AG04449 (cell line): ENCODE measurements around the gene PDSS2.
"Not testable (repeated sequence)": the region's sequence is repeated elsewhere in the genome, so short reads cannot be mapped to it uniquely, and the experiment has no call there.

Experiments
- CTCF ChIA-PET: fragments of 350-600 bp; formaldehyde crosslinking; extraction: SDS; loops from one replicate; lab custom pipeline; 2021; ENCODE audit warnings: antibody characterized with exemption; lab: Yijun Ruan, JAX
- POLR2A ChIA-PET: fragments of 400-600, 350-600 bp; formaldehyde crosslinking; extraction: SDS; loops from one replicate; lab custom pipeline; 2020; ENCODE audit warnings: antibody characterized with exemption, inconsistent platforms; lab: Yijun Ruan, JAX
- DNase-seq: peaks from one replicate; pipeline ENCODE4 v3.0.0-alpha.2; 2010; ENCODE audit warnings: low read depth, low spot score
- H3K4me3 ChIP-seq: 2 replicates; pipeline ENCODE4 v1.5.1; 2011; ENCODE audit warnings: low read depth, mild to moderate bottlenecking, control low read depth, low read length
- TF ChIP-seq, protein P1 (sequence below): IDR thresholded peaks from one replicate; pipeline ENCODE4 v1.5.1; 2011; ENCODE audit warnings: mild to moderate bottlenecking, moderate library complexity, low read length, control low read depth, inconsistent platforms; ENCODE audit not compliant: insufficient read depth; ENCODE audit errors: missing control alignments

The PDSS2 gene

DNA sequence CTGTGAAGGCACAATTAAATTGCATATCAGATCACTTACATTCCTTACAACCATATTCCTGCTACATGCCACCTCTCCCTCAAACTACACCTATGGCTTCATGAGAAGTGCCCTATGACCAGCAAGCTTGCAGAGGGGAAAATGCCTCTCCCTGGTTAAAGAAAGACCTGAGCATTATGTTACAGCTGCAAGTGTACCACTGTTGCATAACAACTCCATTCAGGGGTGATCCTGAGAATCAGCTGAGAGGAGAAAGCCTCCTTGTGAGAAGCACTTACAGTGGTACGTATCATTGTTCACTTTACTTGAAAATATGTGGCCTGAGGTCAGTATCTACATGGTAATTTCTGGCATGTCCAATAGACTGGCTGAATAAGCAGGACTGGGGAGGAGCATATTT, 20.0 kb downstream of the PDSS2 start:
- ChIA-PET CTCF (interaction anchor here (0.8 to 1.3 kb wide), 2 partner anchors 14 to 85 kb away, joined by 3 read pairs; no protein-coding TSS in a partner anchor), POLR2A (no interaction called here)
- no peak overlapping the region for H3K4me3 ChIP-seq
- TF ChIP-seq, protein P1, sequence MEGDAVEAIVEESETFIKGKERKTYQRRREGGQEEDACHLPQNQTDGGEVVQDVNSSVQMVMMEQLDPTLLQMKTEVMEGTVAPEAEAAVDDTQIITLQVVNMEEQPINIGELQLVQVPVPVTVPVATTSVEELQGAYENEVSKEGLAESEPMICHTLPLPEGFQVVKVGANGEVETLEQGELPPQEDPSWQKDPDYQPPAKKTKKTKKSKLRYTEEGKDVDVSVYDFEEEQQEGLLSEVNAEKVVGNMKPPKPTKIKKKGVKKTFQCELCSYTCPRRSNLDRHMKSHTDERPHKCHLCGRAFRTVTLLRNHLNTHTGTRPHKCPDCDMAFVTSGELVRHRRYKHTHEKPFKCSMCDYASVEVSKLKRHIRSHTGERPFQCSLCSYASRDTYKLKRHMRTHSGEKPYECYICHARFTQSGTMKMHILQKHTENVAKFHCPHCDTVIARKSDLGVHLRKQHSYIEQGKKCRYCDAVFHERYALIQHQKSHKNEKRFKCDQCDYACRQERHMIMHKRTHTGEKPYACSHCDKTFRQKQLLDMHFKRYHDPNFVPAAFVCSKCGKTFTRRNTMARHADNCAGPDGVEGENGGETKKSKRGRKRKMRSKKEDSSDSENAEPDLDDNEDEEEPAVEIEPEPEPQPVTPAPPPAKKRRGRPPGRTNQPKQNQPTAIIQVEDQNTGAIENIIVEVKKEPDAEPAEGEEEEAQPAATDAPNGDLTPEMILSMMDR = no peak
- DNase-seq = no peak

DNA sequence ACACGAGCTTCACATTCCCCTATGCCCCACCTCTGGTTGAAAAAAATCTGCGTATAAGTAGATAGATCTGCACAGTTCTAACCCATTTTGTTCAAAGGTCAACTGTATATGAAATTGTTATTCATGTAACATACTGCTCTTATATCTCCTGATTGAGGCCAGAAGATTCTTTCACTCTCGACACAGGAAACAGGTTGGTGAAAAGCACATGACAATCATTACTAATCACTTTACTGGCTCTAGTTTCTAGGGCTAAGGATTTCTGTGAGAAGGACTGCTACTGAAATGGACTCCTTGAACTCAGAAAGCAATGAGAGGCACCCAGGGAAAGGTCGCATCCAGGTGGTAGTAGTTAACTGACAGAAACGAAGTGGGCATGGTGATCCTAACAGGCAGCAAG, 21.7 kb downstream of the PDSS2 start:
- TF ChIP-seq, protein P1 = no peak
- ChIA-PET CTCF (no interaction called here), POLR2A (no interaction called here)
- DNase-seq = no peak
- H3K4me3 ChIP-seq = no peak overlapping the region

DNA sequence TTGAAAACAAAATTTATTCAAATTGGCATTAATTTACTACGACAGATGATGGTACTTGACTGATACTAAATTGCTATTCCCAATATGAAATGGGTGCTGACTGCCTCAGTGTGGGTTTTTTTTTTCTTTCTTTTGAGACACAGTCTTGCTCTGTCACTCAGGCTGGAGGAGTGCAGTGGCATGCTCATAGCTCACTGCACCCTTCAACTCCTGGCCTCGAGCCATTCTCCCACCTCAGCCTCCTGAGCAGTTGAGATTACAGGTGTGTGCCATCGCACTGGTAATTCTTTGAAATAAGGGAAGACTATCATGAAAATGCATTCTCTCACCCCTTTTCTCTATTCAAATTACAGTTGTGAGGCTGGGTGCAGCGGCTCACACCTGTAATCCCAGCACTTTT, 22.5 kb downstream of the PDSS2 start:
- CTCF ChIA-PET = no interaction called here
- POLR2A ChIA-PET = no interaction called here
- TF ChIP-seq, protein P1 = no peak
- no peak overlapping the region for H3K4me3 ChIP-seq
- no peak for DNase-seq

DNA sequence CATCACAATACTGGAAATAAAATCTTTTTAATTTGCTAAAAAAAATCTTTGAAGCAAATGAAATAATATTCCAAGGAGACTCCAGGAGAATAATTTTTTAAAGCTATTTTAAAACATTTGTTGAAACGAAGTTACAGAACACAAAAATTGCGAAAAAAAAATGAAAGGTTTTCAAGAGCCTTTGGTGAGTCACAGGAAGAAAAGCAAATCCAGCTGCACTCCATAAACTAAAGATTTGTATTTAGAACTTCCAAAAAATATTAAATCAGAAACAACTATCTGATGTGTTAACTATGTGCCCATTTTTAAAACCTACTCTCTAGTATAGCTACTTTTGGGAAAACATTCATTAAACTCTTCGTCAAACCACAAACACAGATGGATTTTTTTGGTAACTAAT, 23.6 kb downstream of the PDSS2 start:
- ChIA-PET POLR2A (no interaction called here), CTCF (interaction anchor here (1.1 to 1.2 kb wide), 2 partner anchors 23 to 239 kb away, joined by 3 to 4 read pairs; no protein-coding TSS in a partner anchor)
- no peak overlapping the region for H3K4me3 ChIP-seq
- DNase-seq = no peak
- TF ChIP-seq, protein P1 = no peak

DNA sequence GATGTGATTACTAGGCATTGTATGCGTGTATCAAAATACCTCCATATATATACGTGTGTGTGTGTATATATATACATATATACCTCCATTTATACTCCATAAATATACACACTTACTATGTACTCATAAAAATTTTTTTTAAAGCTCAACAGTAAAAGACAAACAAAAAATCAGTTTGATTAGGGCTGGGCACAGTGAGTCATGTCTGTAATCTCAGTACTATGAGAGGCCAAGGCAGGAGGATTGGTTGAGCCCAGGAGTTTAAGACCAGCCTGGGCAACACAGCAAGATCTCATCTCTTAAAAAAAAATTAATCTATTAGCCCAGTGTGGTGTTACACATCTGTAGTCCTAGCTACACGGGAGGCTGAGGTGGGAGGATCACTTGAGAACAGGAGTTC, 24.6 kb downstream of the PDSS2 start:
- POLR2A ChIA-PET = no interaction called here
- CTCF ChIA-PET = no interaction called here
- no peak overlapping the region for H3K4me3 ChIP-seq
- TF ChIP-seq, protein P1 = no peak
- DNase-seq = no peak

DNA sequence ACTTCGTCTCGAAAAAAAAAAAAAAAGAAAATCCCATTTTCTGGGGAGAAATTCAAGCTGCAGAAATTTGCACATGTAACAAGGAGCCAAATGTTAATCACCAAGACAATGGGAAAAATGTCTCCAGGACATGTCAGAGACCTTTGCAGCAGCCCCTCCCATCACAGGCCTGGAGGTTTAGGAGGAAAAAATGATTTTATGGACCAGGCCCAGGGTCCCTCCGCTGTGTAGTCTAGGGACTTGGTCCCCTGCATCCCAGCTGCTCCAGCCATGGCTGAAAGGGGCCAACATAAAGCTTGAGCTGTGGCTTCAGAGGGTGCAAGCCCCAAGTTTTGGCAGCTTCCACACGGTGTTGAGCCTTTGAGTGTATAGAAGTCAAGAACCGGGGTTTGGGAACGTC, 33.4 kb downstream of the PDSS2 start:
- CTCF ChIA-PET, H3K4me3 ChIP-seq, DNase-seq, POLR2A ChIA-PET: not testable (repeated sequence)

DNA sequence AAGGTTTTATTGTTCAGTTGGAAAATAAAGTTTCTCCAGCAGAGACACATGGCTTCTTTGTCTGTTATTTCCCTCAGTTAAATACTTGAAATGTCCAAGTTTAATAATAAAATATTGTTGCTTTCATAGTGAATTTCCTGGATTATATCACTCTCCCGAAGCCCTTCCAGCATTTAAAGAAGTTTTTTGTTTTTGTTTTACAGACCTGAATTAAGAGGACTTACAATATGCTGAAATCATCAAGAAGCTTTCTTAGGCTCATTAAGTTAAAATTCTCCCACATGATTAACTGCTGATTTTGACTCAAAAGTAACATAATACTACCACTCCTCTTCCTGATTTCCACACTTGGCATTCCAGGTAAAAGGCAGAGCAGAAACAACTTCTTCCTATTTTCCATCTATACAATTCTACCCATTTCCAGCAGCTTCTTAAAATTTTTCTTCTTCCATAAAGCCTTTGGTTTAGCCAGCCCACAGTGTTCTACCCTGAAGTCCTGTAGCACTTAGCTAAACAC, 35.8 kb downstream of the PDSS2 start:
- DNase-seq = no peak
- no peak overlapping the region for H3K4me3 ChIP-seq
- TF ChIP-seq, protein P1 = no peak
- ChIA-PET POLR2A (no interaction called here), CTCF (interaction anchor here (1.0 kb wide), 1 partner anchor 290 kb away, joined by 3 read pairs; no protein-coding TSS in a partner anchor)
